Measurements from ENCODE around the gene DHDDS.

DHDDS gene

GRCh38 chr1:26440259-26440658 lies 8.1 kb downstream of the DHDDS start:
- H3K4me3 ChIP-seq (ENCODE audit: low read depth, low read length) = no peak overlapping the region
- no peak for DNase-seq (ENCODE audit: low read depth)
- TF ChIP-seq POLR2A (IDR thresholded peaks at IDR 0.05; ENCODE audit: extremely low read depth, insufficient read length) = no peak
- TF ChIP-seq MAX (IDR thresholded peaks at IDR 0.05; ENCODE audit: low read depth, low read length) = no peak
- TF ChIP-seq MYC (IDR thresholded peaks at IDR 0.05; ENCODE audit: low read depth, low read length) = no peak
- TF ChIP-seq CTCF (IDR thresholded peaks at IDR 0.05; ENCODE audit: low read depth, low read length) = no peak

- TF ChIP-seq MYC (IDR thresholded peaks at IDR 0.05; ENCODE audit: low read depth, low read length) (no peak), POLR2A (IDR thresholded peaks at IDR 0.05; ENCODE audit: extremely low read depth, insufficient read length) (no peak), MAX (IDR thresholded peaks at IDR 0.05; ENCODE audit: low read depth, low read length) (no peak), CTCF (IDR thresholded peaks at IDR 0.05; ENCODE audit: low read depth, low read length) (no peak)
- no peak overlapping the region for H3K4me3 ChIP-seq (ENCODE audit: low read depth, low read length)
- no peak for DNase-seq (ENCODE audit: low read depth)
These were observed 17.7 kb downstream of the DHDDS start for GRCh38 chr1:26449868-26450267.

- DNase-seq (ENCODE audit: low read depth) = no peak
- no peak overlapping the region for H3K4me3 ChIP-seq (ENCODE audit: low read depth, low read length)
- TF ChIP-seq MAX (IDR thresholded peaks at IDR 0.05; ENCODE audit: low read depth, low read length) (no peak), CTCF (IDR thresholded peaks at IDR 0.05; ENCODE audit: low read depth, low read length) (no peak), POLR2A (IDR thresholded peaks at IDR 0.05; ENCODE audit: extremely low read depth, insufficient read length) (no peak), MYC (IDR thresholded peaks at IDR 0.05; ENCODE audit: low read depth, low read length) (no peak)
These were observed 18.8 kb downstream of the DHDDS start for GRCh38 chr1:26450908-26451307.

- no peak overlapping the region for H3K4me3 ChIP-seq (ENCODE audit: low read depth, low read length)
These were observed 20.5 kb downstream of the DHDDS start for GRCh38 chr1:26452459-26453183.

GRCh38 chr1:26459148-26459547 lies 27.0 kb downstream of the DHDDS start:
- DNase-seq (ENCODE audit: low read depth) = no peak
- no peak for TF ChIP-seq POLR2A (IDR thresholded peaks at IDR 0.05; ENCODE audit: extremely low read depth, insufficient read length)
- no peak for TF ChIP-seq CTCF (IDR thresholded peaks at IDR 0.05; ENCODE audit: low read depth, low read length)
- no peak for TF ChIP-seq MAX (IDR thresholded peaks at IDR 0.05; ENCODE audit: low read depth, low read length)
- no peak for TF ChIP-seq MYC (IDR thresholded peaks at IDR 0.05; ENCODE audit: low read depth, low read length)
- H3K4me3 ChIP-seq (ENCODE audit: low read depth, low read length) = no peak overlapping the region

More at GRCh38 chr1:26452459-26453183, 20.5 kb downstream of the DHDDS start:
- TF ChIP-seq CTCF (IDR thresholded peaks at IDR 0.05; ENCODE audit: low read depth, low read length) (no peak), POLR2A (IDR thresholded peaks at IDR 0.05; ENCODE audit: extremely low read depth, insufficient read length) (no peak), MAX (IDR thresholded peaks at IDR 0.05; ENCODE audit: low read depth, low read length) (no peak), MYC (IDR thresholded peaks at IDR 0.05; ENCODE audit: low read depth, low read length) (no peak)
- DNase-seq (ENCODE audit: low read depth) = no peak

All from NB4 (cell line).